Mucosa of stomach (tissue), 1 donor: ENCODE results near the gene EPHB1.

Source experiments
- H3K27me3 ChIP-seq: one replicate; pipeline ENCODE4 v1.7.0; 2013; ENCODE audit warnings: mild to moderate bottlenecking, low read length; ENCODE audit not compliant: control insufficient read depth, insufficient read depth
- H3K36me3 ChIP-seq: one replicate; pipeline ENCODE4 v1.7.0; 2013; ENCODE audit warnings: low read length; ENCODE audit not compliant: control insufficient read depth, insufficient read depth
- H3K4me1 ChIP-seq: one replicate; pipeline ENCODE4 v1.7.0; 2013; ENCODE audit warnings: mild to moderate bottlenecking, low read length; ENCODE audit not compliant: control insufficient read depth, insufficient read depth
- H3K4me3 ChIP-seq: one replicate; pipeline ENCODE4 v1.7.0; 2013; ENCODE audit warnings: low read length
- H3K9ac ChIP-seq: one replicate; pipeline ENCODE4 v1.7.0; 2013; ENCODE audit warnings: mild to moderate bottlenecking, low read length, moderate library complexity
- H3K9me3 ChIP-seq: one replicate; pipeline ENCODE4 v1.7.0; 2013; ENCODE audit warnings: mild to moderate bottlenecking, low read length, moderate library complexity; ENCODE audit not compliant: control insufficient read depth
- donor health status: Pancreatic carcinoma.

Gene EPHB1

DNA sequence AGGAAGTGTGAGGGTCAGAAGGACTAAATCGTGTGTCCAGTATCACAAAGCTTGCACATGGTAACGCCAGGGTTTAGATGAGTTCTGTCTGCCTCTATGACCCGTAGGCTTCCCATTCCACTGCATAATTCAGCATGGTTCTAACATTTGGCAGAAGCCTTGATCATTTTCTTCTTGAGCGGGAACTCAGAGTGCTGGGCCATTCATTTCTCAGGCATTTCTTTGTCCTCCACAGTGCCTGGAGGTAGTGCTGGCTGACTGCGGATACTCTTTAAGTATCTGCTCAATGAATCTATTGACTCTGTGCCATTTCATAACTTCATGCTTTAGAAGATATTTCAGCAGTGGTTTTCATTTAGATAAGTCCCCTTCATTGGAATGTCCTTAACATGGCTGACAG lies 370.2 kb downstream of the EPHB1 start:
- Histone ChIP-seq H3K4me3 (no peak overlapping the region), H3K9me3 (no peaks in the 10 kb centered on the region), H3K9ac (no peak overlapping the region), H3K27me3 (no peaks in the 10 kb centered on the region), H3K4me1 (no peaks in the 10 kb centered on the region), H3K36me3 (no peaks in the 10 kb centered on the region)

GRCh38 chr3:135166266-135166825 lies 371.3 kb downstream of the EPHB1 start:
- Histone ChIP-seq H3K4me1 (no peaks in the 10 kb centered on the region), H3K9me3 (no peaks in the 10 kb centered on the region), H3K36me3 (no peaks in the 10 kb centered on the region), H3K27me3 (no peaks in the 10 kb centered on the region), H3K4me3 (no peak overlapping the region), H3K9ac (no peak overlapping the region)

DNA sequence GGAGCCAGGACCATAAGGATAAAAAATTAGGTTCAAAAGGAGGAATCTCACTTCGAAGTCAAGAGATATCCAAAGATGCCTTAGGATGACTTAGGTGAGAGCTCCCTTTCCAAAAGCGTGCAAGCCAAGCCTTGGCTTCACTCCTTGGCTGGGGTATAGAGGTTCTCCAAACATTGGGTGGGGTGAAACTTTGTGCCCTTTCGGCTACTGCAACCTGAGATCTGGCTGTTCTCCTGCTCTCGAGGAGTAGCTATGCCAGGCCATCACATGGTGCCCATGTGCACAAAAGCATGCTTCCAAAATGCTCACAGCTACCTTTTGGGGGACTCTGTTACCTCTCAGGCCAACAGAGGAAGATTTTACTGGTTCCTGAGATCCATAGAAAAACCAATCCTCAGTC lies 373.8 kb downstream of the EPHB1 start:
- Histone ChIP-seq H3K36me3 (no peaks in the 10 kb centered on the region), H3K9me3 (no peaks in the 10 kb centered on the region), H3K9ac (no peak overlapping the region), H3K4me1 (no peaks in the 10 kb centered on the region), H3K27me3 (no peaks in the 10 kb centered on the region), H3K4me3 (no peak overlapping the region)

DNA sequence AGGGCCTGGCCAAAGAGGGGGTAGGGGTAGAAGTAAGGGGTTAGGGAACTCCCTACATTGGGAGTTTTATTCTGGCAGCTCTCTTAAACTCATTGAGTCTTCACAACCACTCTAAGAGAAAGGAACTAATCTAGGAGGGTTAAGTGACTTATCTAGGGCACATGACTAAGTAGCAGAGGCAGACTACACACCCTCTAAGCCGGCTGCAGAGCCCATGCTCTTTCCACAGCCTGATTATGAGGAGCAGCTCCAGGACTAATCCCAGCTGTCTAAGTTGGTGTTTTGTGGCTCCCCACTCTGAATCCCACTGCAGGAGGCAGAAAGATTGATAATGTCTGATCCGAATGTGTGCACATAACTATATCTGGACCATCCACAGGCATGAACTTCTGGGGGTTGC lies 374.6 kb downstream of the EPHB1 start:
- Histone ChIP-seq H3K9ac (no peak overlapping the region), H3K4me1 (no peaks in the 10 kb centered on the region), H3K4me3 (no peak overlapping the region)

GRCh38 chr3:135170732-135171131 lies 375.7 kb downstream of the EPHB1 start:
- H3K4me1 ChIP-seq = no peaks in the 10 kb centered on the region
- H3K36me3 ChIP-seq = no peaks in the 10 kb centered on the region
- no peaks in the 10 kb centered on the region for H3K27me3 ChIP-seq
- no peak overlapping the region for H3K9ac ChIP-seq
- no peaks in the 10 kb centered on the region for H3K9me3 ChIP-seq
- no peak overlapping the region for H3K4me3 ChIP-seq

More for the DNA sequence above, 374.6 kb downstream of the EPHB1 start:
- H3K9me3 ChIP-seq = no peaks in the 10 kb centered on the region
- H3K36me3 ChIP-seq = no peaks in the 10 kb centered on the region
- H3K27me3 ChIP-seq = no peaks in the 10 kb centered on the region

- no peaks in the 10 kb centered on the region for H3K27me3 ChIP-seq
- H3K9ac ChIP-seq = no peak overlapping the region
These were observed 377.3 kb downstream of the EPHB1 start for GRCh38 chr3:135172191-135172869.

DNA sequence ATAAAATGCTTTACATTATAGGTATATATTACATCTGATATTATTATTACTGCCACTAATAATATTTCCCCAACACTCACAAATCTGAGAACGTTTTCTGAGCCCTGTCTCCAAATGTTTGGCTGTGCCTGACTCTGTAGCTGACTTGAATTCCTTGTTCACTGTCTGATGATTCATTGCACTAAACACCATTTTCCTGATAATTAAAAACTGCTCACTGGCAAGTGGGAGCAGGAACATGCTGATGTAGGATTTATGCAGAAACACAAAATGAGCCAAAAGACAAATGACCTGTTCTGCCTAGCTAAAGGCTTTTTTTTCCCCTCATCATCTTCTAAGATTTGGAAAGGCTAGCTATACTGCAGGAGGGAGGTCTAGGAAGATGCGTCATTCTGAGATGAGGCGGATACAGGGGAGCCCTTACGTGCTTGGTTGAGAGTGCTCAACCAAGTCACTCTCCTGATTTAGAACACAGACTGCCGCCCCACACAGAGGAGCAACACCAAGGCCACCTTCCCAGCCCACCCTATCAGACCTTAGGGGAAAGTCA lies 380.7 kb downstream of the EPHB1 start:
- Histone ChIP-seq H3K4me3 (no peak overlapping the region), H3K27me3 (no peaks in the 10 kb centered on the region)

More at GRCh38 chr3:135172191-135172869, 377.3 kb downstream of the EPHB1 start:
- Histone ChIP-seq H3K36me3 (no peaks in the 10 kb centered on the region), H3K4me3 (no peak overlapping the region), H3K9me3 (no peaks in the 10 kb centered on the region), H3K4me1 (no peaks in the 10 kb centered on the region)

GRCh38 chr3:135176881-135177280 lies 381.8 kb downstream of the EPHB1 start:
- Histone ChIP-seq H3K4me1 (no peaks in the 10 kb centered on the region), H3K36me3 (no peaks in the 10 kb centered on the region), H3K4me3 (no peak overlapping the region), H3K27me3 (no peaks in the 10 kb centered on the region), H3K9me3 (no peaks in the 10 kb centered on the region), H3K9ac (no peak overlapping the region)

More for the DNA sequence above, 380.7 kb downstream of the EPHB1 start:
- Histone ChIP-seq H3K9me3 (no peaks in the 10 kb centered on the region), H3K4me1 (no peaks in the 10 kb centered on the region), H3K36me3 (no peaks in the 10 kb centered on the region), H3K9ac (no peak overlapping the region)

GRCh38 chr3:135178566-135178965 lies 383.5 kb downstream of the EPHB1 start:
- Histone ChIP-seq H3K9me3 (no peaks in the 10 kb centered on the region), H3K4me3 (no peak overlapping the region), H3K4me1 (no peaks in the 10 kb centered on the region), H3K36me3 (no peaks in the 10 kb centered on the region), H3K27me3 (no peaks in the 10 kb centered on the region), H3K9ac (no peak overlapping the region)

DNA sequence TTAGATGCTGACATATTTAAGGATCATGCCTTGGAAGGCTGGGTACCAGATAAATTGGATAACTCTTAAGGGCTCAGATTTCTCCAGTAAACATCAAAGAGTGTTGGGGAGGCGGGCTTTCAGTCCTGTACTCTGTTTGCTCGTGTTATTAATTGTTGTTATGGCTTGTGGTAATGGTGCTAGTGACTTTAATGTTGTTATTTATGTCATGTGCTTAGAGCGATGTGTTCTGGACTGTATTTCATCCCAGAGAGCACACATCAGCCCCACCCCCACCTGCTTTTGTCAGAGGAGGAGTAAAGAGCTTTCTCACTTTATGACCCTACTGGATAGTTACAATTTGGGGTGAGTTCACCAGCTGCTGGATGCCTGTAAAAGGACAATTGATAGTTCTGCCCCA lies 386.3 kb downstream of the EPHB1 start:
- no peaks in the 10 kb centered on the region for H3K4me1 ChIP-seq
- no peaks in the 10 kb centered on the region for H3K36me3 ChIP-seq
- no peaks in the 10 kb centered on the region for H3K27me3 ChIP-seq
- no peak overlapping the region for H3K4me3 ChIP-seq
- no peaks in the 10 kb centered on the region for H3K9me3 ChIP-seq
- H3K9ac ChIP-seq = no peak overlapping the region

- no peak overlapping the region for H3K4me3 ChIP-seq
- no peaks in the 10 kb centered on the region for H3K9me3 ChIP-seq
- H3K9ac ChIP-seq = no peak overlapping the region
These were observed 387.4 kb downstream of the EPHB1 start for GRCh38 chr3:135182364-135182998.

GRCh38 chr3:135190658-135191057 lies 395.6 kb downstream of the EPHB1 start:
- no peak overlapping the region for H3K9ac ChIP-seq
- no peaks in the 10 kb centered on the region for H3K27me3 ChIP-seq
- no peaks in the 10 kb centered on the region for H3K4me1 ChIP-seq
- no peaks in the 10 kb centered on the region for H3K9me3 ChIP-seq
- no peaks in the 10 kb centered on the region for H3K36me3 ChIP-seq
- H3K4me3 ChIP-seq = no peak overlapping the region

More at GRCh38 chr3:135182364-135182998, 387.4 kb downstream of the EPHB1 start:
- no peaks in the 10 kb centered on the region for H3K36me3 ChIP-seq
- no peaks in the 10 kb centered on the region for H3K27me3 ChIP-seq
- H3K4me1 ChIP-seq = no peaks in the 10 kb centered on the region
